ENCODE results near the gene ZNF441. TPM values are rescaled to one million over a fixed set of nuclear protein-coding genes. Genes with fewer than 3 reads are reported as not detected.

Gene ZNF441
- total and polyA plus RNA-seq, 2 of the 4 experiments (the other 2 are of a cell fraction): 2.8 to 9.7 TPM

- intact Hi-C loops (cut with micrococcal nuclease) (no loop called here), dilution Hi-C loops (cut with HindIII; ENCODE audit: low sequenced_read_pairs, unreplicated experiment) (no loop called here)
- WGBS, 2 experiments (ENCODE audit: extremely low coverage in 2 of 2, insufficient read length in 1 of 2): 100% methylated on average over 2 of the region's 7 CpGs; no CpG with 5 or more reads in 1 of the 2 experiments
Observed at GRCh38 chr19:11780431-11781020, 13.7 kb downstream of the ZNF441 start.

More at GRCh38 chr19:11780431-11781020, 13.7 kb downstream of the ZNF441 start:
- DNase-seq (no peak), ATAC-seq (ENCODE audit: low read depth) (no peak)
- Histone ChIP-seq H3K4me1 (ENCODE audit: control insufficient read depth, insufficient read depth, low read length) (no peaks in the 10 kb centered on the region), H2BK5ac (ENCODE audit: low read depth, low read length, poor library complexity, severe bottlenecking) (no peak overlapping the region), H3K9me3 (ENCODE audit: control insufficient read depth, insufficient read depth, low read length) (peaks cover 73% of the 10 kb centered on the region), H3K27me3 (ENCODE audit: control insufficient read depth, insufficient read depth, low read length) (no peaks in the 10 kb centered on the region), H2BK15ac (ENCODE audit: low read depth, low read length) (no peak overlapping the region), H3K79me1 (ENCODE audit: low read depth in 1 of 2, low read length in 2 of 2) (peaks cover 0 to 3% of the 10 kb centered on the region in 2 experiments; a peak in 1 of 4 replicates), H3K9ac (ENCODE audit: low read depth, low read length) (no peak overlapping the region), H2AK5ac (ENCODE audit: low read depth, low read length) (no peak overlapping the region), H3K4me2 (ENCODE audit: low read depth, low read length) (no peak overlapping the region), H3K4me3 (ENCODE audit: insufficient read depth, low read depth, low read length) (no peak overlapping the region), H4K20me1 (ENCODE audit: insufficient read depth, low read length) (no peaks in the 10 kb centered on the region), H4K8ac (ENCODE audit: low read depth in 2 of 2, low read length in 2 of 2) (no peak overlapping the region), H4K91ac (ENCODE audit: insufficient read depth, low read depth, low read length) (no peak overlapping the region), H3K14ac (replicated peaks; ENCODE audit: low read depth, low read length) (no peak overlapping the region), H2AK9ac (replicated peaks; ENCODE audit: low read depth, low read length, poor library complexity) (no peak overlapping the region), H3K56ac (ENCODE audit: extremely low read depth, insufficient read depth, low read length) (no peak overlapping the region), H3K18ac (ENCODE audit: low read depth, low read length) (no peak overlapping the region), H2BK120ac (ENCODE audit: low read depth, low read length) (no peak overlapping the region), H2BK20ac (ENCODE audit: low read depth, low read length) (no peak overlapping the region), H4K5ac (ENCODE audit: low read depth, low read length) (no peak overlapping the region), H3K27ac (ENCODE audit: insufficient read depth, low read length) (no peak overlapping the region), H3K9me1 (ENCODE audit: insufficient read depth, low read length) (no peaks in the 10 kb centered on the region), H3K36me3 (ENCODE audit: control insufficient read depth, insufficient read depth, low read length) (peaks cover 41% of the 10 kb centered on the region), H3K4ac (ENCODE audit: low read depth, low read length) (no peak overlapping the region), H2AFZ (replicated peaks; ENCODE audit: low read length, poor library complexity) (no peak overlapping the region), H3K23ac (ENCODE audit: low read depth, low read length) (no peak overlapping the region)
- ChIA-PET POLR2A (ENCODE audit: unreplicated experiment) (no interaction called here), CTCF (no interaction called here)
- in situ Hi-C loops (cut with MboI; ENCODE audit: low sequenced_read_pairs): no loop called here
- no peak for TF ChIP-seq SMC3 (IDR thresholded peaks at IDR 0.05; ENCODE audit: low read depth, low read length)
- no peak for TF ChIP-seq POLR2A (IDR thresholded peaks at IDR 0.05; ENCODE audit: low read depth, low read length)
- TF ChIP-seq NFE2L2 (IDR thresholded peaks at IDR 0.05; ENCODE audit: low read depth, low read length): no peak
- TF ChIP-seq ELK1 (IDR thresholded peaks at IDR 0.05; ENCODE audit: borderline replicate concordance, low read depth, low read length): no peak
- TF ChIP-seq CEBPB (IDR thresholded peaks at IDR 0.05; ENCODE audit: low read depth, low read length): no peak
- BruUV-seq (replicated peaks): no TSS peak
